ENCODE data around the gene SPEN. TPM values are rescaled to one million over a fixed set of nuclear protein-coding genes. Genes with fewer than 3 reads are reported as not detected.

SPEN gene
- total and polyA plus RNA-seq, 2 of the 4 experiments (the other 2 are of a cell fraction): 7.6 to 15.8 TPM

- ChIA-PET POLR2A (ENCODE audit: unreplicated experiment) (no interaction called here), CTCF (no interaction called here)
- Histone ChIP-seq H2AK9ac (replicated peaks; ENCODE audit: low read depth, low read length, poor library complexity) (no peak overlapping the region), H3K4me1 (ENCODE audit: control insufficient read depth, insufficient read depth, low read length) (peaks cover 15% of the 10 kb centered on the region), H3K9me1 (ENCODE audit: insufficient read depth, low read length) (peaks cover 23% of the 10 kb centered on the region), H2AK5ac (ENCODE audit: low read depth, low read length) (no peak overlapping the region), H4K91ac (ENCODE audit: insufficient read depth, low read depth, low read length) (no peak overlapping the region), H3K9ac (ENCODE audit: low read depth, low read length) (no peak overlapping the region), H2BK15ac (ENCODE audit: low read depth, low read length) (no peak overlapping the region), H4K20me1 (ENCODE audit: insufficient read depth, low read length) (peaks cover 18% of the 10 kb centered on the region; the same call in 1 of the 2 replicates), H3K4me2 (ENCODE audit: low read depth, low read length) (no peak overlapping the region), H3K18ac (ENCODE audit: low read depth, low read length) (no peak overlapping the region), H2BK120ac (ENCODE audit: low read depth, low read length) (no peak overlapping the region), H3K4ac (ENCODE audit: low read depth, low read length) (0 out of 2 replicates have a peak overlapping the region, but pooled peaks have one; percentile 8), H2AFZ (replicated peaks; ENCODE audit: low read length, poor library complexity) (no peak overlapping the region), H3K79me1 (ENCODE audit: low read depth in 1 of 2, low read length in 2 of 2) (peaks cover 34 to 81% of the 10 kb centered on the region in 2 experiments), H3K14ac (replicated peaks; ENCODE audit: low read depth, low read length) (no peak overlapping the region), H3K23ac (ENCODE audit: low read depth, low read length) (peak overlapping the region; percentile 64; the same call in 1 of the 2 replicates), H3K36me3 (ENCODE audit: control insufficient read depth, insufficient read depth, low read length) (peaks cover 28% of the 10 kb centered on the region), H3K9me3 (ENCODE audit: control insufficient read depth, insufficient read depth, low read length) (no peaks in the 10 kb centered on the region; the same call in 1 of the 2 replicates), H2BK5ac (ENCODE audit: low read depth, low read length, poor library complexity, severe bottlenecking) (no peak overlapping the region), H3K4me3 (ENCODE audit: insufficient read depth, low read depth, low read length) (no peak overlapping the region), H3K27ac (ENCODE audit: insufficient read depth, low read length) (no peak overlapping the region), H3K27me3 (ENCODE audit: control insufficient read depth, insufficient read depth, low read length) (no peaks in the 10 kb centered on the region), H2BK20ac (ENCODE audit: low read depth, low read length) (no peak overlapping the region), H3K56ac (ENCODE audit: extremely low read depth, insufficient read depth, low read length) (no peak overlapping the region), H4K8ac (ENCODE audit: low read depth in 2 of 2, low read length in 2 of 2) (no peak overlapping the region), H4K5ac (ENCODE audit: low read depth, low read length) (no peak overlapping the region)
- TF ChIP-seq POLR2A (IDR thresholded peaks at IDR 0.05; ENCODE audit: low read depth, low read length): no peak
- TF ChIP-seq, protein P1, sequence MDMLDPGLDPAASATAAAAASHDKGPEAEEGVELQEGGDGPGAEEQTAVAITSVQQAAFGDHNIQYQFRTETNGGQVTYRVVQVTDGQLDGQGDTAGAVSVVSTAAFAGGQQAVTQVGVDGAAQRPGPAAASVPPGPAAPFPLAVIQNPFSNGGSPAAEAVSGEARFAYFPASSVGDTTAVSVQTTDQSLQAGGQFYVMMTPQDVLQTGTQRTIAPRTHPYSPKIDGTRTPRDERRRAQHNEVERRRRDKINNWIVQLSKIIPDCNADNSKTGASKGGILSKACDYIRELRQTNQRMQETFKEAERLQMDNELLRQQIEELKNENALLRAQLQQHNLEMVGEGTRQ (IDR thresholded peaks at IDR 0.05; ENCODE audit: low read depth, low read length): no peak
- TF ChIP-seq RAD21 (IDR thresholded peaks at IDR 0.05; ENCODE audit: low read length): no peak
- no peak for TF ChIP-seq BHLHE40 (IDR thresholded peaks at IDR 0.05; ENCODE audit: low read depth, low read length)
- no peak for TF ChIP-seq MAFK (IDR thresholded peaks at IDR 0.05; ENCODE audit: low read depth, low read length)
- TF ChIP-seq CHD1 (IDR thresholded peaks at IDR 0.05; ENCODE audit: low read depth, low read length): no peak
- no peak for TF ChIP-seq MXI1 (IDR thresholded peaks at IDR 0.05; ENCODE audit: borderline replicate concordance, low read depth, low read length)
- no peak for TF ChIP-seq FOS (IDR thresholded peaks at IDR 0.05; ENCODE audit: low read depth, low read length)
- dilution Hi-C loops (cut with HindIII; ENCODE audit: low sequenced_read_pairs, unreplicated experiment): no loop called here
- BruUV-seq (replicated peaks): no TSS peak
- intact Hi-C loops (cut with micrococcal nuclease): no loop called here
- ATAC-seq (ENCODE audit: low read depth) (no peak), DNase-seq (no peak)
- WGBS, 2 experiments (ENCODE audit: extremely low coverage in 2 of 2, insufficient read length in 1 of 2): 70% methylated on average over 2 of the region's 5 CpGs; no CpG with 5 or more reads in 1 of the 2 experiments
- in situ Hi-C loops (cut with MboI; ENCODE audit: low sequenced_read_pairs): no loop called here
Measured at GRCh38 chr1:15968172-15968571, 120.7 kb downstream of the SPEN start.
